Measurements from ENCODE around the gene BMP7. TPM values are rescaled to one million over a fixed set of nuclear protein-coding genes. Genes with fewer than 3 reads are reported as not detected.

BMP7 gene
- total RNA-seq, 4 donors from 2014 or later: 0.44 to 0.82 TPM; not detected in 2

- TF ChIP-seq, protein P1, sequence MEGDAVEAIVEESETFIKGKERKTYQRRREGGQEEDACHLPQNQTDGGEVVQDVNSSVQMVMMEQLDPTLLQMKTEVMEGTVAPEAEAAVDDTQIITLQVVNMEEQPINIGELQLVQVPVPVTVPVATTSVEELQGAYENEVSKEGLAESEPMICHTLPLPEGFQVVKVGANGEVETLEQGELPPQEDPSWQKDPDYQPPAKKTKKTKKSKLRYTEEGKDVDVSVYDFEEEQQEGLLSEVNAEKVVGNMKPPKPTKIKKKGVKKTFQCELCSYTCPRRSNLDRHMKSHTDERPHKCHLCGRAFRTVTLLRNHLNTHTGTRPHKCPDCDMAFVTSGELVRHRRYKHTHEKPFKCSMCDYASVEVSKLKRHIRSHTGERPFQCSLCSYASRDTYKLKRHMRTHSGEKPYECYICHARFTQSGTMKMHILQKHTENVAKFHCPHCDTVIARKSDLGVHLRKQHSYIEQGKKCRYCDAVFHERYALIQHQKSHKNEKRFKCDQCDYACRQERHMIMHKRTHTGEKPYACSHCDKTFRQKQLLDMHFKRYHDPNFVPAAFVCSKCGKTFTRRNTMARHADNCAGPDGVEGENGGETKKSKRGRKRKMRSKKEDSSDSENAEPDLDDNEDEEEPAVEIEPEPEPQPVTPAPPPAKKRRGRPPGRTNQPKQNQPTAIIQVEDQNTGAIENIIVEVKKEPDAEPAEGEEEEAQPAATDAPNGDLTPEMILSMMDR (IDR thresholded peaks at IDR 0.05; ENCODE audit: low read depth): peak; percentile 99
Measured at GRCh38 chr20:57203204-57203603, 63.2 kb downstream of the BMP7 start.

DNA sequence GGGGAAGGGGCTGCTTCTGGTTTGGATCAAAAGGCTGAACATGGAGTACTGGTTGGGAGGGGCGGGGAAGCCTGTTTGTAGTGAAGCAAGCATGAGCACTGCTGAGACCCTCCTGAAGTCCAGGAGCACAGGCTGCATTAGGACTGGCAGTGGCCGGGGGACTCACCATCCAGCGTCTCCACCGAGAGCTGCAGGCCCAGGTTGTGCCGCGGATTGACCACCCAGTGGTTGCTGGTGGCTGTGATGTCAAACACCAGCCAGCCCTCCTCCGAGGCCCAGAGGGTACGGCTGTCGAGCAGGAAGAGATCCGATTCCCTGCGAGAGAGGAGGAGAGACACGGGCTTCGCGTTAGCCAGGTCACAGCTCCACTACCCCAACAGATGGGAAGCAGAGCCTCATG, 64.1 kb downstream of the BMP7 start:
- TF ChIP-seq, protein P1 (IDR thresholded peaks at IDR 0.05; ENCODE audit: low read depth): no peak

DNA sequence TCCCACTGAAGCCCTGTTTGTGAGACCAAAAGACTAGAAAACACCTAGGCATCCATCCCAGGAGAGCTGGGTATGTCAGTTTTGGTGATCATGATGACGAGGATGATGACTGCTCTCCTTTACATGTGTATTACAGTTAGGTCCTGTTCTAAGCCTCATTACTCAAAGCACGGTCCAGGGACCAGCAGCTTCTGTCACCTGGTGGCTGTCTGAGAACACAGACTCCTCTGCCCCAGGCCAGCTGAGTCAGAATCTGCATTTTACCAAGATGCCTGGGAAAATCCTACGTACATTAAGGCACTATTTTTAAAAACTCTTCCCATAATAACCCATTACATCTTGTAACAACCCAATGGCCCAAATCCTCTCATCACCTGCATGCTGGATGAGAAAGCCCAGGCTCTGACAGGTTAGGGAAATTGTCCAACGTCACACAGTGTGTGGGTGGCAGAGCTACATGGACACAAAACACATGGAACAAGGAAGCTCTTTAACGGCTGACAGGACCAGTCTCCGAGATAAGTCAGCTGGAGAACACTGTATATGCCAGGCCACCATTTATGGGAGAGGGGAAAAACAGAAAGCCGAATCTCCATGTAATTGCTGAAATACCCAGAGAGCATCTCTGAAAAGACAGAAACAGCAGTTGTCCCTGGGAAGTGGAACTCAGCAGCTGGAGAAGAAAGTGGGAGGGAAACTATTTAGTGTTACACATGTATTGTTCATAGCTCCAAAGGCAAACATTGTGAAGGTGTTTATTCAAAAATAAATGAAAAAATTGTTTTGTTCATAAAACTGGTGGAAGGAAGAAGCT, 65.4 kb downstream of the BMP7 start:
- TF ChIP-seq, protein P1 (IDR thresholded peaks at IDR 0.05; ENCODE audit: low read depth): no peak

- TF ChIP-seq, protein P1 (IDR thresholded peaks at IDR 0.05; ENCODE audit: low read depth): no peak
Measured at GRCh38 chr20:57199656-57200405, 66.6 kb downstream of the BMP7 start.

- TF ChIP-seq, protein P1 (IDR thresholded peaks at IDR 0.05; ENCODE audit: low read depth): no peak
Measured at GRCh38 chr20:57198132-57199072, 68.0 kb downstream of the BMP7 start.

- TF ChIP-seq, protein P1 (IDR thresholded peaks at IDR 0.05; ENCODE audit: low read depth): no peak
Measured at GRCh38 chr20:57197352-57198131, 68.9 kb downstream of the BMP7 start.
